Right ventricle myocardium inferior (tissue), 1 donor: ENCODE data around the gene GRID2. TPM values are rescaled to one million over a fixed set of nuclear protein-coding genes. Genes with fewer than 3 reads are reported as not detected.

ENCODE experiments used
- ATAC-seq: fragments of 200-7000 bp; cut with Tn5 transposase; one replicate; pipeline ENCODE4 v1.9.1; 2020; ENCODE audit warnings: mild to moderate bottlenecking, moderate library complexity
- DNase-seq: peaks from one replicate; pipeline ENCODE4 v3.0.0; 2021; ENCODE audit errors: missing footprints
- intact Hi-C: fragments of 100-400 bp; cut with DNase I; formaldehyde crosslinking; loops from one replicate; pipeline ENCODE4 v1.11.0; 2022
- total RNA-seq: library from RNA; stranded (reverse); fragmentation: NEBNext Ultra II Directional; extraction: Animal tissue kit (Norgen Biotek cat#: 25700); gene quantifications from one replicate; pipeline ENCODE4 v1.2.1, GENCODE V29; 2021
- donor health status: DM: no; HTN: yes; CAD: no; lungs with severe emphysema.

Gene GRID2
- total RNA-seq, 1 donor from 2014 or later, result 0.05 TPM

GRCh38 chr4:92812652-92813051 lies 508.9 kb downstream of the GRID2 start:
- ATAC-seq, result no peak
- intact Hi-C loops, result no loop called here
- no peak for DNase-seq

- ATAC-seq (no peak), DNase-seq (no peak)
- intact Hi-C loops, result no loop called here
These were observed 510.9 kb downstream of the GRID2 start for GRCh38 chr4:92814677-92815076.

GRCh38 chr4:92825256-92825655 lies 521.5 kb downstream of the GRID2 start:
- DNase-seq, result no peak
- intact Hi-C loops, result no loop called here
- ATAC-seq, result no peak

- ATAC-seq (no peak), DNase-seq (no peak)
- intact Hi-C loops, result no loop called here
These were observed 522.0 kb downstream of the GRID2 start for GRCh38 chr4:92825791-92826190.

- ATAC-seq, result no peak
- intact Hi-C loops, result no loop called here
These were observed 527.0 kb downstream of the GRID2 start for GRCh38 chr4:92830771-92831170.

GRCh38 chr4:92840880-92841279 lies 537.1 kb downstream of the GRID2 start:
- intact Hi-C loops, result no loop called here
- ATAC-seq (no peak), DNase-seq (no peak)

More at GRCh38 chr4:92830771-92831170, 527.0 kb downstream of the GRID2 start:
- DNase-seq, result no peak

GRCh38 chr4:92843784-92844183 lies 540.0 kb downstream of the GRID2 start:
- no peak for ATAC-seq
- intact Hi-C loops, result no loop called here
- no peak for DNase-seq

GRCh38 chr4:92847026-92847425 lies 543.3 kb downstream of the GRID2 start:
- DNase-seq (no peak), ATAC-seq (no peak)
- intact Hi-C loops, result no loop called here

- intact Hi-C loops, result no loop called here
- ATAC-seq (no peak), DNase-seq (no peak)
These were observed 558.7 kb downstream of the GRID2 start for GRCh38 chr4:92862509-92862908.

- intact Hi-C loops, result no loop called here
- no peak for DNase-seq
- no peak for ATAC-seq
These were observed 560.3 kb downstream of the GRID2 start for GRCh38 chr4:92864096-92864495.

GRCh38 chr4:92872604-92873003 lies 568.8 kb downstream of the GRID2 start:
- no peak for DNase-seq
- intact Hi-C loops, result no loop called here
- ATAC-seq, result no peak

GRCh38 chr4:92885632-92886031 lies 581.9 kb downstream of the GRID2 start:
- ATAC-seq (no peak), DNase-seq (no peak)
- intact Hi-C loops, result no loop called here

- ATAC-seq (no peak), DNase-seq (no peak)
- intact Hi-C loops, result no loop called here
These were observed 648.7 kb downstream of the GRID2 start for GRCh38 chr4:92952426-92952825.

- no peak for ATAC-seq
- intact Hi-C loops, result no loop called here
- DNase-seq, result no peak
These were observed 649.1 kb downstream of the GRID2 start for GRCh38 chr4:92952897-92953296.

- intact Hi-C loops, result no loop called here
- ATAC-seq (no peak), DNase-seq (no peak)
These were observed 649.7 kb downstream of the GRID2 start for GRCh38 chr4:92953462-92953861.

GRCh38 chr4:92961881-92962280 lies 658.1 kb downstream of the GRID2 start:
- ATAC-seq (no peak), DNase-seq (no peak)
- intact Hi-C loops, result no loop called here

GRCh38 chr4:92962831-92963230 lies 659.1 kb downstream of the GRID2 start:
- ATAC-seq, result no peak
- no peak for DNase-seq
- intact Hi-C loops, result no loop called here

- intact Hi-C loops, result no loop called here
- ATAC-seq (no peak), DNase-seq (no peak)
These were observed 664.8 kb downstream of the GRID2 start for GRCh38 chr4:92968556-92968955.

GRCh38 chr4:92968996-92969395 lies 665.2 kb downstream of the GRID2 start:
- ATAC-seq (no peak), DNase-seq (no peak)
- intact Hi-C loops, result no loop called here

GRCh38 chr4:92969650-92970379 lies 666.0 kb downstream of the GRID2 start:
- intact Hi-C loops, result no loop called here
- DNase-seq (no peak), ATAC-seq (no peak)

- DNase-seq, result no peak
- ATAC-seq, result no peak
- intact Hi-C loops, result no loop called here
These were observed 667.2 kb downstream of the GRID2 start for GRCh38 chr4:92970996-92971395.
